GF-D8 (cell line): ENCODE results near the gene FBN2.
"Not testable (repeated sequence)": the region's sequence is repeated elsewhere in the genome, so short reads cannot be mapped to it uniquely, and the experiment has no call there.

Experiments
- DNase-seq: peaks from one replicate; lab custom pipeline; 2025; lab: John Stamatoyannopoulos, UW

Gene FBN2

GRCh38 chr5:128357226-128357625, 180.8 kb downstream of the FBN2 start:
- no peak for DNase-seq

GRCh38 chr5:128355961-128356360, 182.1 kb downstream of the FBN2 start:
- DNase-seq: no peak

GRCh38 chr5:128353441-128354107, 184.5 kb downstream of the FBN2 start:
- DNase-seq: no peak

GRCh38 chr5:128350705-128351104, 187.3 kb downstream of the FBN2 start:
- DNase-seq: no peak

- no peak for DNase-seq
Observed at GRCh38 chr5:128349044-128349858, 188.8 kb downstream of the FBN2 start.

- DNase-seq: no peak
Observed at GRCh38 chr5:128346038-128346437, 192.0 kb downstream of the FBN2 start.

- DNase-seq: no peak
Observed at GRCh38 chr5:128345247-128345646, 192.8 kb downstream of the FBN2 start.

GRCh38 chr5:128343168-128343567, 194.9 kb downstream of the FBN2 start:
- no peak for DNase-seq

GRCh38 chr5:128341056-128341455, 197.0 kb downstream of the FBN2 start:
- no peak for DNase-seq

GRCh38 chr5:128340648-128341047, 197.4 kb downstream of the FBN2 start:
- DNase-seq: no peak

- DNase-seq: no peak
Observed at GRCh38 chr5:128339585-128339984, 198.5 kb downstream of the FBN2 start.

GRCh38 chr5:128338649-128339048, 199.4 kb downstream of the FBN2 start:
- no peak for DNase-seq

- DNase-seq: no peak
Observed at GRCh38 chr5:128335339-128335738, 202.7 kb downstream of the FBN2 start.

- DNase-seq: no peak
Observed at GRCh38 chr5:128334010-128334716, 203.9 kb downstream of the FBN2 start.

GRCh38 chr5:128331261-128331660, 206.8 kb downstream of the FBN2 start:
- DNase-seq: no peak

- DNase-seq: no peak
Observed at GRCh38 chr5:128329386-128329939, 208.6 kb downstream of the FBN2 start.

- no peak for DNase-seq
Observed at GRCh38 chr5:128328446-128328845, 209.6 kb downstream of the FBN2 start.

- no peak for DNase-seq
Observed at GRCh38 chr5:128328007-128328406, 210.0 kb downstream of the FBN2 start.

GRCh38 chr5:128321418-128321817, 216.6 kb downstream of the FBN2 start:
- DNase-seq: not testable (repeated sequence)

GRCh38 chr5:128318691-128319090, 219.4 kb downstream of the FBN2 start:
- no peak for DNase-seq

- no peak for DNase-seq
Observed at GRCh38 chr5:128317481-128317880, 220.6 kb downstream of the FBN2 start.

- DNase-seq: no peak
Observed at GRCh38 chr5:128315671-128316070, 222.4 kb downstream of the FBN2 start.

- DNase-seq: no peak
Observed at GRCh38 chr5:128305341-128305740, 232.7 kb downstream of the FBN2 start.
